SH-SY5Y (cell line): ENCODE results near the gene DSCAM.

ENCODE experiments used
- GATA2 ChIP-seq: IDR thresholded peaks from 2 replicates; pipeline ENCODE4 v1.6.1; 2011; ENCODE audit warnings: mild to moderate bottlenecking, low read depth, low read length
- GATA3 ChIP-seq: IDR thresholded peaks from 2 replicates; pipeline ENCODE4 v1.6.1; 2011; ENCODE audit warnings: low read depth, mild to moderate bottlenecking, low read length, moderate library complexity

Gene DSCAM

GRCh38 chr21:40074198-40074597 is 772.8 kb downstream of the DSCAM start:
- no peak for TF ChIP-seq GATA2
- TF ChIP-seq GATA3: no peak

GRCh38 chr21:40073642-40074041 is 773.3 kb downstream of the DSCAM start:
- TF ChIP-seq GATA3 (no peak), GATA2 (no peak)

GRCh38 chr21:40070871-40071270 is 776.1 kb downstream of the DSCAM start:
- TF ChIP-seq GATA3 (no peak), GATA2 (no peak)

GRCh38 chr21:40067751-40068150 is 779.2 kb downstream of the DSCAM start:
- TF ChIP-seq GATA2 (no peak), GATA3 (no peak)

- no peak for TF ChIP-seq GATA2
Observed at GRCh38 chr21:40066221-40066620, 780.7 kb downstream of the DSCAM start.

GRCh38 chr21:40060083-40060677 is 786.8 kb downstream of the DSCAM start:
- TF ChIP-seq GATA2 (no peak), GATA3 (no peak)

GRCh38 chr21:40057331-40057730 is 789.6 kb downstream of the DSCAM start:
- no peak for TF ChIP-seq GATA2
- no peak for TF ChIP-seq GATA3

GRCh38 chr21:40056031-40056430 is 790.9 kb downstream of the DSCAM start:
- TF ChIP-seq GATA2 (no peak), GATA3 (no peak)

- no peak for TF ChIP-seq GATA3
- no peak for TF ChIP-seq GATA2
Observed at GRCh38 chr21:40054403-40054802, 792.6 kb downstream of the DSCAM start.

GRCh38 chr21:40053007-40053406 is 794.0 kb downstream of the DSCAM start:
- TF ChIP-seq GATA2: no peak
- TF ChIP-seq GATA3: no peak

- TF ChIP-seq GATA3 (no peak), GATA2 (no peak)
Observed at GRCh38 chr21:40052276-40052675, 794.7 kb downstream of the DSCAM start.

GRCh38 chr21:40051801-40052200 is 795.2 kb downstream of the DSCAM start:
- TF ChIP-seq GATA3: no peak
- TF ChIP-seq GATA2: no peak

GRCh38 chr21:40049931-40050290 is 797.0 kb downstream of the DSCAM start:
- TF ChIP-seq GATA3: no peak
- no peak for TF ChIP-seq GATA2

- TF ChIP-seq GATA2 (no peak), GATA3 (no peak)
Observed at GRCh38 chr21:40049031-40049930, 797.7 kb downstream of the DSCAM start.

- TF ChIP-seq GATA2 (no peak), GATA3 (no peak)
Observed at GRCh38 chr21:40047993-40048730, 798.8 kb downstream of the DSCAM start.

GRCh38 chr21:40047211-40047610 is 799.7 kb downstream of the DSCAM start:
- TF ChIP-seq GATA2 (no peak), GATA3 (no peak)

GRCh38 chr21:40043866-40044265 is 803.1 kb downstream of the DSCAM start:
- TF ChIP-seq GATA2 (no peak), GATA3 (no peak)
